Omental fat pad (tissue), 4 donors: Measurements from ENCODE around the gene BACE2. TPM values are rescaled to one million over a fixed set of nuclear protein-coding genes. Genes with fewer than 3 reads are reported as not detected.
"Not testable (repeated sequence)": the region's sequence is repeated elsewhere in the genome, so short reads cannot be mapped to it uniquely, and the experiment has no call there.

Experiments used
- ATAC-seq: fragments of 150-250 bp; one replicate; pipeline ENCODE4 v1.9.1; 2016; ENCODE audit warnings: mild to moderate bottlenecking, moderate library complexity; ENCODE audit not compliant: low FRiP score
- DNase-seq: peaks from one replicate; pipeline ENCODE4 v3.0.0-alpha.2; 2019; ENCODE audit warnings: low spot score
- total RNA-seq, 4 donors: library from RNA; depleted of rRNA; stranded (reverse); fragments of >200 nt; gene quantifications; one replicate each; pipeline ENCODE4 v1.1.0, GENCODE V29; 2016
- TF ChIP-seq, protein P1 (sequence below), 3 donors: fragments of 450-650 bp; IDR thresholded peaks; one replicate each; pipeline ENCODE4 v1.5.1; 2016 to 2017; ENCODE audit warnings: antibody characterized with exemption in 3 of 3, mild to moderate bottlenecking in 3 of 3, moderate library complexity in 2 of 3

The BACE2 gene
- total RNA-seq, 4 donors from 2014 or later = 23.5 to 39.3 (median 37.0) TPM

GRCh38 chr21:41304068-41304720 lies 136.2 kb downstream of the BACE2 start:
- no peak for DNase-seq

DNA sequence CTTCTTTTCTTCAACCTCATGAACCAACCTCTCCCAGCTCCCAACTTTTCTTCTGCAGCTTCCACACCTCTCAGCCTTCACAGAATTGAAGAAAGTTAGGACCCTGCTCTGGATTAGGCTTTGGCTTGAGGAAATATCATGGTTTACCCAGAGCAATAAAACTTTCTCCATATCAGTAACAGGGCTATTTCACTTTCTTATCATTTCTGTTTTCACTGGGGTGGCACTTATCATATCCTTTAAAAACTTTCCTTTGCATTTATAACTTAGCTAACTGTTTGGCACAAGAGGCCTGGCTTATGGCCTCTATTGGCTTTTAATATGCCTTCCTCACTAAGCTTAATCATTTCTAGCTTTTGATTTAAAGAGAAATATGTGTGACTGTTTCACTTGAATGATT lies 139.3 kb downstream of the BACE2 start:
- DNase-seq (no peak), ATAC-seq (no peak)
- TF ChIP-seq, protein P1, sequence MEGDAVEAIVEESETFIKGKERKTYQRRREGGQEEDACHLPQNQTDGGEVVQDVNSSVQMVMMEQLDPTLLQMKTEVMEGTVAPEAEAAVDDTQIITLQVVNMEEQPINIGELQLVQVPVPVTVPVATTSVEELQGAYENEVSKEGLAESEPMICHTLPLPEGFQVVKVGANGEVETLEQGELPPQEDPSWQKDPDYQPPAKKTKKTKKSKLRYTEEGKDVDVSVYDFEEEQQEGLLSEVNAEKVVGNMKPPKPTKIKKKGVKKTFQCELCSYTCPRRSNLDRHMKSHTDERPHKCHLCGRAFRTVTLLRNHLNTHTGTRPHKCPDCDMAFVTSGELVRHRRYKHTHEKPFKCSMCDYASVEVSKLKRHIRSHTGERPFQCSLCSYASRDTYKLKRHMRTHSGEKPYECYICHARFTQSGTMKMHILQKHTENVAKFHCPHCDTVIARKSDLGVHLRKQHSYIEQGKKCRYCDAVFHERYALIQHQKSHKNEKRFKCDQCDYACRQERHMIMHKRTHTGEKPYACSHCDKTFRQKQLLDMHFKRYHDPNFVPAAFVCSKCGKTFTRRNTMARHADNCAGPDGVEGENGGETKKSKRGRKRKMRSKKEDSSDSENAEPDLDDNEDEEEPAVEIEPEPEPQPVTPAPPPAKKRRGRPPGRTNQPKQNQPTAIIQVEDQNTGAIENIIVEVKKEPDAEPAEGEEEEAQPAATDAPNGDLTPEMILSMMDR (IDR thresholded peaks at IDR 0.05) = no peak

More at GRCh38 chr21:41304068-41304720, 136.2 kb downstream of the BACE2 start:
- TF ChIP-seq, protein P1 (IDR thresholded peaks at IDR 0.05) = no peak
- ATAC-seq = no peak

DNA sequence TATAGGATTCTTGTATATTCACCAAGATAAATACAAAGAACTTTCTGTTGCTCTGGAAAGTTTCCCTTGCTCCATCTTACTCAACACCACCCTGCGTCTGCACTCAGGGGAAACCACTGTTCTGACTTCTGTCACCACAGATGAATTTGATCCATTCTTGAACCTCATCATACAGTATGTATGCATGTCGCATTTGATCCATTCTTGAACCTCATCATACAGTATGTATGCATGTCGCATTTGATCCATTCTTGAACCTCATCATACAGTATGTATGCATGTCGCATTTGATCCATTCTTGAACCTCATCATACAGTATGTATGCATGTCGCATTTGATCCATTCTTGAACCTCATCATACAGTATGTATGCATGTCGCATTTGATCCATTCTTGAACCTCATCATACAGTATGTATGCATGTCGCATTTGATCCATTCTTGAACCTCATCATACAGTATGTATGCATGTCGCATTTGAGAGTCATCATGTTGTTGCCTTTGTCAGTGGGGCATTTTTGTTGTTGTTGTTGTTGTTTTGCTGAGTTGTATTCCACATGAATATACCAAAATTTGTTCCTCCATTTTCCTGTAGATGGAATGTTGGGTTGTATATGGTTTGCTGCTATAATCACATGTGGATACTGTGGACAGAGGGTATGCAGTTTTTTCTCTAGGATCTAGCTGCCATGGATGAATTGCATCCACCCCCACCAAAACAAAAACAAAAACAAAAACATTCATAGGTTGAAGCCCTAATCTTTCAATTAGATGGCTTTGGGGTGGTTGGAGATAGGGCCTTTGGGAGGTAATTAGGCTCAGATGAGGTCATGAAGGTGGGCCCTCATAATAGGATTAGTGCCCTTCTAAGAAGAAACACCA lies 145.6 kb downstream of the BACE2 start:
- DNase-seq, ATAC-seq: not testable (repeated sequence)

GRCh38 chr21:41315726-41316125 lies 147.8 kb downstream of the BACE2 start:
- TF ChIP-seq, protein P1 (IDR thresholded peaks at IDR 0.05) = no peak
- no peak for DNase-seq
- no peak for ATAC-seq

GRCh38 chr21:41316200-41317062 lies 148.5 kb downstream of the BACE2 start, which contains the start of gene FAM3B:
Gene FAM3B, plus strand, starts transcription at chr21:41316801. Its CDS starts 79 bp downstream, at chr21:41316880.
- TF ChIP-seq, protein P1 (IDR thresholded peaks at IDR 0.05) = no peak
- ATAC-seq (peak; percentile 66), DNase-seq (no peak)

DNA sequence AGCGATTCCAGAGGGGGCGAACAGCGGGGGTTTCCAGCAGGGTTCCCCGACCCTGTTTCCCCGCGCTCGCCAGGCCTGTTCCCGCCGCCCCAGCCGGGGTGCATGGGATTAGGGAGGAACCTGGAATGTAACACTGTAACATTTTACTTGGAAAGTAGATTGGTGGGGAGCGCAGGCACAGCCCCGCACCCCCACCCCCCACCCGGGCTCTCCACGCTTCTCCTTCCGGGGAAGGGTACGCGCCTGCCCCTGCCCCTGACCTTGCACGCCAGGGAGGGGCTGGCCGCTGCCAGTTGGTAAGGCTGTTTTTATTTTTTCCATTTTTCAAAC lies 149.1 kb downstream of the BACE2 start:
- DNase-seq = no peak
- ATAC-seq = peak; percentile 38
- TF ChIP-seq, protein P1 (IDR thresholded peaks at IDR 0.05) = no peak

DNA sequence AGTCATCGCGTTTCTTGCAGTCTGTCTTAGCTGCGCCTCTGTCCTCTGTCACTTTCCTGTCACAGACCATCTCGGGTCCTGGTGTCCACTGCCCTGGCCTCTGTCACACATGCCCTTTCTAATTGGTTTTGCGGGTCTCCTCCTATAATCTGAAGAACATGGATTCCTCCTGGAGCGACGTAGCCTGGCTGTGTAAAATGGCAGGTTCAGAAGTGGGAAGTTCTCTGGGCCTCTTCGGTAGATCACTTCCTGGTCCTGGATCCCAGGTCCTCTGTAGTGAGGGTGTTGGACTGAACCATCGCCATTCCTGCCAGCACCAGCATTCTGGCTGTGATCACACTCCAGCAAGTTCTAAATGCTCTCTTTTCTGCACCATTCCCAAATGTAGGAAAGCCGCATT lies 149.5 kb downstream of the BACE2 start:
- TF ChIP-seq, protein P1 (IDR thresholded peaks at IDR 0.05) = no peak
- no peak for ATAC-seq
- DNase-seq = no peak
